ENCODE data around the gene NFIC. TPM values are rescaled to one million over a fixed set of nuclear protein-coding genes. Genes with fewer than 3 reads are reported as not detected.

Gene NFIC
- total RNA-seq, 1 donor from 2014 or later, result 1.1 TPM

GRCh38 chr19:3515891-3516422, 149.6 kb downstream of the NFIC start:
- H3K27me3 Mint-ChIP-seq (ENCODE audit: insufficient read depth, low read depth), result no peaks in the 10 kb centered on the region
- no peak overlapping the region for H3K27ac Mint-ChIP-seq
- H3K36me3 Mint-ChIP-seq, result peaks cover 2% of the 10 kb centered on the region
- no peaks in the 10 kb centered on the region for H3K9me3 Mint-ChIP-seq
- no peaks in the 10 kb centered on the region for H3K27me3 ChIP-seq
- peaks cover 13% of the 10 kb centered on the region for H3K4me1 Mint-ChIP-seq
- no peaks in the 10 kb centered on the region for H3F3A ChIP-seq (ENCODE audit: low read depth)
- no peak overlapping the region for H3K4me3 ChIP-seq
- H3K4me3 Mint-ChIP-seq, result no peak overlapping the region
- H2AFZ ChIP-seq (replicated peaks), result no peak overlapping the region
- peak overlapping the region; percentile 43 for H3K9ac ChIP-seq
- no peak overlapping the region for H3K27ac ChIP-seq
- no peak overlapping the region for H3K4me2 ChIP-seq
- peaks cover 100% of the 10 kb centered on the region for H4K20me1 ChIP-seq (ENCODE audit: low read depth)
- peaks cover 4% of the 10 kb centered on the region for H3K4me1 ChIP-seq
- H3K79me2 ChIP-seq (ENCODE audit: low read depth), result peaks cover 97% of the 10 kb centered on the region
- DNase-seq (ENCODE audit: low spot score), result no peak
- TF ChIP-seq EZH2phosphoT487 (IDR thresholded peaks at IDR 0.05), result no peak
- no peak for TF ChIP-seq CTCF (IDR thresholded peaks at IDR 0.05)
- no peak for TF ChIP-seq EZH2 (IDR thresholded peaks at IDR 0.05)
- no peaks in the 10 kb centered on the region for H3K9me3 ChIP-seq (ENCODE audit: low read depth)
- H3K36me3 ChIP-seq, result no peaks in the 10 kb centered on the region

- Histone ChIP-seq H2AFZ (replicated peaks) (no peak overlapping the region), H3K4me1 (peaks cover 4% of the 10 kb centered on the region), H3K4me2 (no peak overlapping the region), H3K79me2 (ENCODE audit: low read depth) (peaks cover 96% of the 10 kb centered on the region), H3K9ac (no peak overlapping the region), H3K4me3 (no peak overlapping the region), H3K9me3 (ENCODE audit: low read depth) (no peaks in the 10 kb centered on the region), H3K36me3 (no peaks in the 10 kb centered on the region), H3K27me3 (no peaks in the 10 kb centered on the region), H4K20me1 (ENCODE audit: low read depth) (peaks cover 100% of the 10 kb centered on the region), H3F3A (ENCODE audit: low read depth) (no peaks in the 10 kb centered on the region), H3K27ac (no peak overlapping the region)
- Mint-ChIP-seq H3K4me3 (no peak overlapping the region), H3K9me3 (no peaks in the 10 kb centered on the region), H3K27me3 (ENCODE audit: insufficient read depth, low read depth) (no peaks in the 10 kb centered on the region), H3K27ac (no peak overlapping the region), H3K36me3 (peaks cover 4% of the 10 kb centered on the region), H3K4me1 (peaks cover 13% of the 10 kb centered on the region)
- TF ChIP-seq EZH2 (IDR thresholded peaks at IDR 0.05), result no peak
- TF ChIP-seq CTCF (IDR thresholded peaks at IDR 0.05), result no peak
- no peak for TF ChIP-seq EZH2phosphoT487 (IDR thresholded peaks at IDR 0.05)
- no peak for DNase-seq (ENCODE audit: low spot score)
Measured at GRCh38 chr19:3516675-3517207, 150.4 kb downstream of the NFIC start.

- Histone ChIP-seq H3K4me1 (peaks cover 4% of the 10 kb centered on the region), H3K9me3 (ENCODE audit: low read depth) (no peaks in the 10 kb centered on the region), H2AFZ (replicated peaks) (no peak overlapping the region), H3K4me2 (no peak overlapping the region), H3K27ac (no peak overlapping the region), H3K4me3 (no peak overlapping the region), H4K20me1 (ENCODE audit: low read depth) (peaks cover 100% of the 10 kb centered on the region), H3K27me3 (no peaks in the 10 kb centered on the region), H3K9ac (no peak overlapping the region), H3K79me2 (ENCODE audit: low read depth) (peaks cover 87% of the 10 kb centered on the region), H3K36me3 (no peaks in the 10 kb centered on the region), H3F3A (ENCODE audit: low read depth) (no peaks in the 10 kb centered on the region)
- no peaks in the 10 kb centered on the region for H3K9me3 Mint-ChIP-seq
- no peak overlapping the region for H3K27ac Mint-ChIP-seq
- TF ChIP-seq EZH2phosphoT487 (IDR thresholded peaks at IDR 0.05) (no peak), EZH2 (IDR thresholded peaks at IDR 0.05) (no peak), CTCF (IDR thresholded peaks at IDR 0.05) (no peak)
- peaks cover 6% of the 10 kb centered on the region for H3K36me3 Mint-ChIP-seq
- peaks cover 13% of the 10 kb centered on the region for H3K4me1 Mint-ChIP-seq
- DNase-seq (ENCODE audit: low spot score), result no peak
- H3K4me3 Mint-ChIP-seq, result no peak overlapping the region
- no peaks in the 10 kb centered on the region for H3K27me3 Mint-ChIP-seq (ENCODE audit: insufficient read depth, low read depth)
Measured at GRCh38 chr19:3517638-3518037, 151.3 kb downstream of the NFIC start.

Measured in neural progenitor cell (in vitro differentiated cells).